Stimulated activated CD8-positive, alpha-beta memory T cell treated with anti-CD3 and anti-CD28 coated beads, Interleukin-7, amount 100 ng/mL, for 1 hour (primary cell): ENCODE data around the gene SSH3.

ENCODE experiments used
- DNase-seq, 2 donors: peaks; one replicate each; pipeline ENCODE4 v3.0.0-alpha.2; 2020; ENCODE audit warnings: low read depth in 2 of 2

SSH3 gene

GRCh38 chr11:67280341-67280787 is 23.0 kb upstream of the SSH3 start:
- DNase-seq = no peak

DNA sequence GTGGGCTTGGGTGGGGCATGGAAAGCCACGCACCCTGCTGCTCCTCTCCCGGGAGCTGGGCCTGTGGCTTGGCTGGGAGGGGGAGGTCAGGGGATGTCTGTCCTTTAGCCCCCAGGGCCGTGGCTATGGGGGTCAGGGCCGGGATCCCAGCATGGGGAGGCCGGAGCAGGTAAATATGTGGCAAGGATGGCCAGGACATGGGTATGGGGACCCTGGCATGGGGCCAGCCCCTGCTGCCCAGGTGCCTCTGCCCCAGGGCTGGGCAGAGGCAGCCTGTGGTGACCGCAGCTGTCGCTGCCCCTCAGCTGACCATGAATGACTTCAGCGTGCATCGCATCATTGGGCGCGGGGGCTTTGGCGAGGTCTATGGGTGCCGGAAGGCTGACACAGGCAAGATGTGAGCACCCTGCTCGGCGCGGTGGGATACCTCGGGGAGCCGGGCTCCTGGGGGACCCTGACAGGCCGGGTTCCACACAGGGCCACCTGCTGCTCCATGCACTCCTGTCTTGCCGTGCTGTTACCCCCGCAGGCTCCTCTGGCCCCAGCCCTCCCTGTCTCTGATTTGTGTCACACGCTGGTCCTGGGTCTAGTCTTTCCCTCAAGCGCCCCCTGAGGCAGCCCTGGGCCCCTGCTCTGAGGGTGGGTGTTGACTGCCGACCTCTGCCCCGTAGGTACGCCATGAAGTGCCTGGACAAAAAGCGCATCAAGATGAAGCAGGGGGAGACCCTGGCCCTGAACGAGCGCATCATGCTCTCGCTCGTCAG is 22.4 kb upstream of the SSH3 start:
- DNase-seq = no peak

DNA sequence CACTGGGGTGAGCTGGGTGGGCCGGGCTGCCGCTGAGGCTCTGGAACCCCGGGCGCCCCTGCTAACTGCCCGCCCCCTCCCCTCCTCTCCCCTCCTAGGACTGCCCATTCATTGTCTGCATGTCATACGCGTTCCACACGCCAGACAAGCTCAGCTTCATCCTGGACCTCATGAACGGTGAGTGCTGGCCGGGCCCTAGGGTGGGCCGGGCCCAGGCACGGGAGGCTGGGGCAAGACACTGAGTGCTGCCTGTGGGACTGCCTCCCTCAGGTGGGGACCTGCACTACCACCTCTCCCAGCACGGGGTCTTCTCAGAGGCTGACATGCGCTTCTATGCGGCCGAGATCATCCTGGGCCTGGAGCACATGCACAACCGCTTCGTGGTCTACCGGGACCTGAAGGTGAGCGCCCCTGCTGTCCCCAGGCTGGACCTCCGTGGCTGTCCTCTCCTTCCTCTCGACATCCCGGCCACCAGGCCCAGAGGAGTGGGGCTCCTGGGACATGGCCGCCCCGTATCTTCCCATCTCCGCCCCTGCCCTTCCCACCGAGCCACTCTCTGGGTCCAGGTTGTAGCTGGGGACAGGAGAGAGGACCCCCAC is 21.7 kb upstream of the SSH3 start:
- DNase-seq = no peak

DNA sequence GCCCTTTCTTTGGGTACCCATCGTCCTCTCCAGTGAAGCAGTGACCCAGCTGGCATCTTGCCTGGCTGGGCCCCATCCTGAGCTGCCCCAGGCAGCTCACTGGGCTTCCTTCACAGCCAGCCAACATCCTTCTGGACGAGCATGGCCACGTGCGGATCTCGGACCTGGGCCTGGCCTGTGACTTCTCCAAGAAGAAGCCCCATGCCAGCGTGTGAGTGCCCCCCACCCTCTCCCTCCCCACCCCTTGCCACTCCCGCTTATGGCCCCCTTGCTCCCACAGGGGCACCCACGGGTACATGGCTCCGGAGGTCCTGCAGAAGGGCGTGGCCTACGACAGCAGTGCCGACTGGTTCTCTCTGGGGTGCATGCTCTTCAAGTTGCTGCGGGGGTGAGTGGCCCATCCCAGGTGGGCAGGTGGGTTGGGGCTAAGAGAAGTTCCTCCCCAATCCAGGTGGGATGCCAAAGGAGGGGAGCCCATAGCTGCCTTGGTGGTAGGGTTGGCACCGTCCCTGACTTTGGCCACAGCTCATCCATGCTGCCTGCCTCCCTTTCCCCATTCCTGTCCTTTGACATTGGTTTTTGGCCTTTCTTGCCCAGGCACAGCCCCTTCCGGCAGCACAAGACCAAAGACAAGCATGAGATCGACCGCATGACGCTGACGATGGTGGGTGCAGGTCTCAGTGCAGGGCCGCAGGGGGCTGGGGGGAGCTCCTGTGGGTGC is 21.0 kb upstream of the SSH3 start:
- no peak for DNase-seq

DNA sequence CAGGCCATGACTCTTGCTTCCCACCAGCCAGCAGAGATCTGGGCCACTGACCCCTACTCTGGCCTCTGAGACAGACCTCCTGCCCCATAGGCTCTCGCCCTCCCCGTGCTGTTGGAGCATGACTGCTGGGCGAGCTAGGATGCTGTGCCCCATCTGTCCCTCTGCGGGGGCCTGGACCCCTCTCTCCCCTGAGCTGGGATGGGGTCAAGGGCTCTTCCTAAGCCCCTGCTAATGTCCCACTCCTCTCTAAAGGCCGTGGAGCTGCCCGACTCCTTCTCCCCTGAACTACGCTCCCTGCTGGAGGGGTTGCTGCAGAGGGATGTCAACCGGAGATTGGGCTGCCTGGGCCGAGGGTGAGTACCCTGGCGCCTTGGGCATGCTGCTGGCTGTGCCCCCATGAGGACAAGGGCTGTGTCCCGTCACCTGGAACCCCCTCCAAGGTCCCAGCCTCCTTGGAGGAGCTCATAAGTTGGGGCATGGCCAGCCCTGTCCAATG is 20.4 kb upstream of the SSH3 start:
- DNase-seq = no peak

DNA sequence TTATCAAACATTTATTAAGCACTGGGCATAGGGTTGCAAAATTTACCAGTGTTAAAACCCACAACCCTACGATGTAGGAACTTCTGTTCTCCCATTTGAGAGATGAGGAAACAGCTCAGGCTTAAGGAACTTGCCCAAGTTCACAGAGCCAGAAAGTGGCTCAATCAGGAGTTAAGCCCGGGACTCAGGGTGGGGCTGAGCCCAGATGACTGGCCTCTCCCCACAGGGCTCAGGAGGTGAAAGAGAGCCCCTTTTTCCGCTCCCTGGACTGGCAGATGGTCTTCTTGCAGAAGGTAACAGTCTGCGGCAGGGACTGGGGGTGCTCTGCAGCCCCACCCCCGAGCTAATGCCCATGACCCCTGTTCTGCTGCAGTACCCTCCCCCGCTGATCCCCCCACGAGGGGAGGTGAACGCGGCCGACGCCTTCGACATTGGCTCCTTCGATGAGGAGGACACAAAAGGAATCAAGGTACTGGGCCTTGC is 19.8 kb upstream of the SSH3 start:
- no peak for DNase-seq

- DNase-seq = no peak
These were observed 18.4 kb upstream of the SSH3 start for GRCh38 chr11:67284811-67285540.

- no peak for DNase-seq
These were observed 17.5 kb upstream of the SSH3 start for GRCh38 chr11:67285541-67286498.

- DNase-seq = no peak
These were observed 16.6 kb upstream of the SSH3 start for GRCh38 chr11:67286621-67287333.

GRCh38 chr11:67287355-67288197 is 15.8 kb upstream of the SSH3 start:
- DNase-seq = no peak

GRCh38 chr11:67288198-67288451 is 15.2 kb upstream of the SSH3 start:
- DNase-seq = no peak

- DNase-seq = peak; percentile 78
These were observed 14.7 kb upstream of the SSH3 start for GRCh38 chr11:67288452-67289225.

DNA sequence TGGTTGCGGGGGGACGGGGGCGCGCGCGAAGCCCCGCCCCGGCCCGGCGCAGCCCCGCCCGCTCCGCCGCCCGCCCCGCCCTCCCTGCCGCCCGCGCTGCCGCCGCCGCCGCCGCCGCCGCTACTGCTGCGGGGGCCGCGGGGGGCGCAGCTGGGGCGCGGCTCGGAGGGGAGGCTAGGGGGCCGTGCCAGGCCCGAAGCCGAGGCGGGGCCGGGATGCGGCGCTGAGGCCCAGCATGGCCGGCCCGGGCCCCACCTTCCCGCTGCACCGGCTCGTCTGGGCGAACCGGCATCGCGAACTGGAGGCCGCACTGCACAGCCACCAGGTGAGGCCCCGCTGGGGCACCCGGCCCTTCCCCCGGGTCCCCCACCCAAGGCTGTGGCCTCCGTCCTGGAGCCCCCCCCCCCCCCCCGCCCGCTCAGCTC is 14.1 kb upstream of the SSH3 start, which contains the start of gene ANKRD13D:
ANKRD13D (plus strand) TSS at position 78 of the 425 bp plus-strand sequence; CDS start at position 236, 158 bp downstream.
- DNase-seq = no peak

DNA sequence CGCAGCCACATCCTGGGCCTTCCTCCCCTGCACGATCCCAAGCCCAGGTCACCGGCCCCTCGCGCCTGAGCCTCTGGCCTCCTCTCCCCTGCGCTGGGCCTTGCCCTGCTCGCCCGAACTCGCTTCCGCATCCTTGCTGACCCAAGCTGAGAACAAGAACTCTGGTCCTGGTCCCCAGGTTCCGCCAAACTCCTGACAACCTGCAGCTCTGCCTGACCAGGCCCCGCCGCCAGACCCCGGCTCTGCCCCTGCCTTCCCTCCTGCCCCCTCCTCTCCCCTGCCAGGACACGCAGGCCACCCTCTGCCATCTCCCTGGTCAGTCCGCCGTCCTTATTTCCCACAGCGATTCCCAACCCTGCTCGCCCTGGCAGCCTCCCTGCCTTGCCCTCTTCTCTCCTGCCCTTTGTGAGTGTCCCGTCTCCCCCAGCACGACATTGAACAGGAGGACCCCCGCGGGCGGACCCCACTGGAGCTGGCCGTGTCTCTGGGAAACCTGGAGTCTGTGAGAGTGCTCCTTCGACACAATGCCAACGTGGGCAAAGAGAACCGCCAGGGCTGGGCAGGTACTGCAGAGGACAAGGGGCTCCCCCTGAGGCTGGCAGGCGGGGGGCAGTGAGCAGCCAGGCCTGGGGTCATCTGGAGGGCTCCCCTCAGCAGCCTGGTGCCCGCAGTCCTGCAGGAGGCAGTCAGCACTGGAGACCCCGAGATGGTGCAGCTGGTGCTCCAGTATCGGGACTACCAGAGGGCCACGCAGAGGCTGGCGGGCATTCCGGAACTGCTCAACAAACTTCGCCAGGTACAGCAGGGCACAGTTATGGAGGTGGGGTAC is 13.5 kb upstream of the SSH3 start:
- no peak for DNase-seq

- no peak for DNase-seq
These were observed 12.5 kb upstream of the SSH3 start for GRCh38 chr11:67290801-67291200.

DNA sequence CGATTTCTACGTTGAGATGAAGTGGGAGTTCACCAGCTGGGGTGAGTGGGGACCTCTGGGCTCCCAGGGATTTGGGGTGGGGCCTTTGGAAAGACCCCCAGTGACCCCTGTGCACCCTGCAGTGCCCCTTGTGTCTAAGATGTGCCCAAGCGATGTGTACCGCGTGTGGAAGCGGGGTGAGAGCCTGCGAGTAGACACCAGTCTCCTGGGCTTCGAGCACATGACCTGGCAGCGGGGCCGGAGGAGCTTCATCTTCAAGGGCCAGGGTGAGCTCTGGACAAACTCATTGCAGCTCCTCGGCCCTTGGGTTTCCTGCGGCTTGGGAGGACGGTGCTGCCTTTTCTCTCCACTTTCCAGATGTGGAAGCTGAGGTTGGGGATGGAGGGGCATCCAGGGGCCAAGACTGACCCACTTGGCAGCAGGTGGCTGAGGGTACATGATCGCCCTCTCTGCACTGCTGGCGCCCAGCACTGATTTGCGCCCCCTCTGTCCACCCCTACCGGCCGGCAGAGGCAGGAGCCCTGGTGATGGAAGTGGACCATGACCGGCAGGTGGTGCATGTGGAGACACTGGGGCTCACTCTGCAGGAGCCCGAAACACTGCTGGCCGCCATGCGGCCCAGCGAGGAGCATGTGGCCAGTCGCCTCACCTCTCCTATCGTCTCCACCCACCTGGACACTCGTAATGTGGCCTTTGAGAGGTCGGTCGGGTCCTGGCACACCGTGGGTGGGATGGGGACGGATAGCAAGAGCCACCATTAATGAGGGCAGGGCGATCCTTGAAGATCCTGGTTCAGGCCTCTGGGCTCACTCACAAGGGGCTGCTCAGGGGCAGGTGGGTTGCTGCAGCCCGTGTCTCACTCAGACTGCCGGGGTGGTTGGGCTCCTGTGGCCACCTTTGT is 11.6 kb upstream of the SSH3 start:
- DNase-seq = no peak
